IPS-15b (cell line): ENCODE measurements around the gene PIPOX.

ENCODE experiments used
- H3K27me3 ChIP-seq: one replicate; pipeline ENCODE4 v1.6.1; 2013; ENCODE audit warnings: low read length; ENCODE audit not compliant: control insufficient read depth, insufficient read depth
- H3K36me3 ChIP-seq: one replicate; pipeline ENCODE4 v1.6.1; 2013; ENCODE audit warnings: low read length; ENCODE audit not compliant: control insufficient read depth, insufficient read depth
- H3K4me1 ChIP-seq: one replicate; pipeline ENCODE4 v1.6.1; 2013; ENCODE audit warnings: mild to moderate bottlenecking, low read length; ENCODE audit not compliant: control insufficient read depth, insufficient read depth
- H3K4me3 ChIP-seq: one replicate; pipeline ENCODE4 v1.5.1; 2013; ENCODE audit warnings: low read depth, low read length
- H3K9ac ChIP-seq: one replicate; pipeline ENCODE4 v1.6.1; 2013; ENCODE audit warnings: low read depth, mild to moderate bottlenecking, low read length
- H3K9me3 ChIP-seq: one replicate; pipeline ENCODE4 v1.6.1; 2013; ENCODE audit warnings: mild to moderate bottlenecking, low read length; ENCODE audit not compliant: control insufficient read depth, insufficient read depth

Gene PIPOX

DNA sequence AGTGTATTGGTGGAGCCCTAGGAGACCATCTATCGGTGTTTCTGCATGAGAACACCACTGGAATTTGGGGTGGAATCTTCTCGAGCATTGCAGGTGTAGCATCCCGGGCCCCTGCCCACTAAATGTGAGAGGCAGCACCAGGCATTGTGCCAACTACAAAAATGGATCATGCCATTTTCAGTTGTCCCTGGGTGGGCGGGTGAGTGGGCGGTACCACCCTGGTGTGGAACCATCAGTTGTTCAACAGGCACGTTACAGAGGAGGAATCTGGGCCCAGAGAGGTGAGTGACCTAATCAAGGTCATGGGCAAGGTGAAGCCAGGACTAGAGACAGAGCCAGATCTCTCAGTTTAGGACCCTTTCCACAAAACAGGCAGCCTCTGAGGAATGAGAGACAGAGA is 8.8 kb downstream of the PIPOX start:
- peaks cover 2% of the 10 kb centered on the region for H3K36me3 ChIP-seq
- no peak overlapping the region for H3K9ac ChIP-seq
- no peak overlapping the region for H3K4me3 ChIP-seq
- no peaks in the 10 kb centered on the region for H3K4me1 ChIP-seq
- H3K27me3 ChIP-seq = no peaks in the 10 kb centered on the region
- no peaks in the 10 kb centered on the region for H3K9me3 ChIP-seq

DNA sequence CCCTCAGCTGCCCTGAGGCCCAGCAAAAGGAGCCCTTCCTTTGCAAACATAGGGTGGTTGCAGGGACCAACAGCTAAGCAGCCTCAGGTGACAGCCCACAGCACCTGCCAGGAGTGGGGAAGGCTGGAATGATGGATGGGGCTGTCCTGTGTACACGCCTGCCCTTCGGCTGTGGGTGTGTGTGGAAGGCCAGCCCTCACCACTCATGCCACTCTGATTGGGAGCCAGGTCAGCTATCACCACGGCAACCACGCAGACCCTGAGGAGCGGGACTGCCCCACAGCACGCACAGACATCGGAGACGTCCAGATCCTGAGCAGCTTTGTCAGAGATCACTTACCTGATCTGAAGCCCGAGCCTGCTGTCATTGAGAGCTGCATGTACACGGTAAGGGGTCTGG is 11.9 kb downstream of the PIPOX start:
- Histone ChIP-seq H3K4me1 (no peaks in the 10 kb centered on the region), H3K4me3 (no peak overlapping the region), H3K36me3 (peaks cover 2% of the 10 kb centered on the region), H3K9me3 (no peaks in the 10 kb centered on the region), H3K9ac (no peak overlapping the region), H3K27me3 (no peaks in the 10 kb centered on the region)

DNA sequence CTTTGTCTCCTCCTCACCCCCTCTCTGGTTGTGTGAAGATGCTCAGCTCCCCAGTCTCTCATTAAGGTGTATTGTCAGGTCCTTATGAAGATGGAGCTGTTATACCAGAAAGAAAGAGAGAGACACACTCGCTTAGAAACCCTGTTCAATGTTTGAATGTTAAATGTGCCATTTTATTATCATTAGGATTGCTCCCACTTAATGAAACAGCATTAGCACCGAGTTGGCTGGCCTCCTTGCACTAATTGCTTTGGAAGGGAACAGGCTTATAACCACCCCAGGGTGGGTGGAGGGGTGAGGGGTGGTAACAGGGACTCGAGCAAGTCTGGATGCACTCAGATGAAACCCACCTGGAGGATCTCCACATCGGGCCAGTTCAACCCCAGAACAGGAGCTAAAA is 14.4 kb downstream of the PIPOX start:
- H3K9me3 ChIP-seq = no peaks in the 10 kb centered on the region
- peaks cover 16% of the 10 kb centered on the region for H3K4me1 ChIP-seq
- no peak overlapping the region for H3K9ac ChIP-seq
- H3K27me3 ChIP-seq = no peaks in the 10 kb centered on the region
- peaks cover 2% of the 10 kb centered on the region for H3K36me3 ChIP-seq
- no peak overlapping the region for H3K4me3 ChIP-seq

DNA sequence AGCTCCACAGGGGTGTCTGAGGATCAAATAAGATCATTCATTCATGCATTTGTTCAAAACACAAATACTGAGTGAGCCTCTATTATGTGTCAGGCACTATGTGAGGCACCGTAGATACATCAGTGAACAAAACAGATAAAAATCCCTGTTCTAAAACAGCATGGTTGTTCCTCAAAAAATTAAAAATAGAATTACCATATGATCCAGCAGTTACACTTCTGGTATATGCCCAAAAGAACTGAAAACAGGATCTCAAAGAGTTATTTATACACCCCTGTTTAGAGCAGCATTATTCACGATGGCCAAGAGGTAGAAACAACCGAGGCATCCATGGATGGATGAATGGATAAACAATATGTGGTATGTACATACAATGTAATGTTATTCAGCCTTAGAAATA is 15.4 kb downstream of the PIPOX start:
- no peak overlapping the region for H3K4me3 ChIP-seq
- no peaks in the 10 kb centered on the region for H3K36me3 ChIP-seq
- no peaks in the 10 kb centered on the region for H3K27me3 ChIP-seq
- H3K9ac ChIP-seq = no peak overlapping the region
- H3K9me3 ChIP-seq = no peaks in the 10 kb centered on the region
- peaks cover 21% of the 10 kb centered on the region for H3K4me1 ChIP-seq

DNA sequence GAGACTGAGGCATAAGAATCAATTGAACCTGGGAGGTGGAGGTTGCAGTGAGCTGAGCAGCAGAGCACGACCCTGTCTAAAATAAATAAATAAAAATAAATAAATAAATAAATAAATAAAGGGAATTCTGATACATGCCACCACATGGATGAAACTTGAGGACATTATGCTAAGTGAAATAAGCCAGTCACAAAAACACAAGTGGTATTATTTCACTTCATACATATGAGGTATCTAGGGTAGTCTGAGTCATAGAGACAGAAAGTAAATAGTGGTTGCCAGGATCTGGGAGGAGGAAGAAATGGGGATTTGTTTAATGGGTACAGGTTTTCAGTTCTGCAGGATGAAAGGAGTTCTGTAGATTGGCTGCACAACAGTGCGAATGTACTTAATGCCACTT is 16.3 kb downstream of the PIPOX start:
- Histone ChIP-seq H3K36me3 (no peaks in the 10 kb centered on the region), H3K4me1 (peaks cover 21% of the 10 kb centered on the region), H3K27me3 (no peaks in the 10 kb centered on the region), H3K4me3 (no peak overlapping the region), H3K9ac (no peak overlapping the region), H3K9me3 (no peaks in the 10 kb centered on the region)

DNA sequence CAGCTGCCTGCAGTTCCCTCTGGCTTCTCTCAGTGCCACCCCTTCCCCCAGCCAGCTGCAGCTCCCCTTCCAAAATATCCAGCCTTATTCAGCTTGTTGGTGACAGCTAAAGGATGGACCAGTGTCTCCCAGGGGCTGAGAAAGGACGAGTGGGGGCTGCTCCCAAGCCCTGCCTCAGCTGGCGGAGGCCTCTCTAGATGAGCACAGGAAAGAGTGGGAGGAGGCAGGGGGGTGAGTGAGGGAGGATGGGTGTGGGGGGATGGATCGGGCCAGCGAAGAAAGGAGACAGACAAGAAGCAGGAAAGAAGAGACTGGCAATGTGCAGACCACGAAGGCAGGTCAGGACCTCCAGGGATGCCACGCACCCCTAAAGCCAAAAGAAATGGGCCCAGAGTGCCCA is 17.5 kb downstream of the PIPOX start:
- no peaks in the 10 kb centered on the region for H3K36me3 ChIP-seq
- no peaks in the 10 kb centered on the region for H3K9me3 ChIP-seq
- H3K9ac ChIP-seq = no peak overlapping the region
- H3K4me1 ChIP-seq = peaks cover 21% of the 10 kb centered on the region
- no peak overlapping the region for H3K4me3 ChIP-seq
- H3K27me3 ChIP-seq = no peaks in the 10 kb centered on the region

DNA sequence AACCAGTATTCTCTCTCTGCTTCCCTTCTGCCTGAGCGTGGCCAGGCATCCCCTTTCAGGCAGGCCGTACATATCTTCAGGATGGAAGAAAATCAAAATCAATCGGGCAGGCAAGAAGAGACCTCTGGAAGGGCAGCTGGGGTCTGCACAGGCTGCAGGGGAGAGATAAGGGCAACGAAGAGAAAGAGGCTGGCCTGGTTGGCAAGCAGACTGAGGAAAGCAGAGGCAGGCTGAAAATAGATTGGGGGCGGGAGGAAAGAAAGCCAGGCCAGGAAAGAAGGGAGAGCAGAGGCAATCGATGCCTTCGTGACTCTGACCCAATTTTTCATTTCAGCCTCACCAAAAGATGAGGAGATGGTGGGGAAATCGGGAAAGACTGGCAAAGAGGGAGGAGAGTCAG is 18.1 kb downstream of the PIPOX start:
- Histone ChIP-seq H3K27me3 (no peaks in the 10 kb centered on the region), H3K4me1 (peaks cover 21% of the 10 kb centered on the region), H3K36me3 (no peaks in the 10 kb centered on the region), H3K4me3 (no peak overlapping the region), H3K9ac (no peak overlapping the region), H3K9me3 (no peaks in the 10 kb centered on the region)

DNA sequence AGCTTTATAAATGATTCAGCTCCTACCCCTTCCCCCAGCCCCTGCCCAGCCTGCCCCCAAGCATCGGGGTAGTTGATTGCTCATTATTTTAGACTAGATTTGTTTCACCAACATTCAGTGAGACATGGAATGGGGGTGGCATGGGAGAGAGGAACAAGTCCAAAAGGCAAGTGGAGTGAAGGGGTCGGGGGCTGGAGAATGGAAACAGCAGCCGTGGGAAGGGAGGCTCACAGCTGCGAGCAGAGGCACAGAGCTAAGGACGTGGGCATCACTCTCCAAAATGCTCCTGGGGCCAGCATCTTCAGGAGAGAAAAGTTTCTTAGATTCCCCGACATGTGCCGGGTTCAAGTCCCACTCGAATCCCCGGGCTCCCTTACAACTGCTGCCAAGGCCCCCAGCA is 19.3 kb downstream of the PIPOX start:
- Histone ChIP-seq H3K9ac (no peak overlapping the region), H3K4me1 (peaks cover 21% of the 10 kb centered on the region), H3K27me3 (no peaks in the 10 kb centered on the region)

DNA sequence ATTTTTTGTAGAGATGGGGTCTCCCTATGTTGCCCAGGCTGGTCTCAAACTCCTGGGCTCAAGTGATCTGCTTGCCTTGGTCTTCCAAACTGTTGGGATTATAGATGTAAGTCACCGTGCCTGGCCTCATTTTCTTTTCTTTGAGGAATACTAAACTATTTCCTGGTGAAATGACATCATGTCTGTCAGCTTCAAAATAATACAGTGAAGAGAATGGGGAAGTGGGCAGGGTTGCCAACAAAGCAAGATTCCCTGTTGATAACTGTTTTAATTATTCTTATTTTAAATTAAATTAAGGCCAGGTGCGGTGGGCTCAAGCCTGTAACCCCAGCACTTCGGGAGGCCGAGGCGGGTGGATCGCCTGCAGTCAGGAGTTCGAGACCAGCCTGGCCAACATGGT is 21.1 kb downstream of the PIPOX start:
- Histone ChIP-seq H3K27me3 (no peaks in the 10 kb centered on the region), H3K9ac (no peak overlapping the region), H3K4me3 (no peak overlapping the region), H3K4me1 (peaks cover 21% of the 10 kb centered on the region), H3K36me3 (no peaks in the 10 kb centered on the region), H3K9me3 (no peaks in the 10 kb centered on the region)

More for the DNA sequence above, 19.3 kb downstream of the PIPOX start:
- H3K9me3 ChIP-seq = no peaks in the 10 kb centered on the region
- no peak overlapping the region for H3K4me3 ChIP-seq
- no peaks in the 10 kb centered on the region for H3K36me3 ChIP-seq

DNA sequence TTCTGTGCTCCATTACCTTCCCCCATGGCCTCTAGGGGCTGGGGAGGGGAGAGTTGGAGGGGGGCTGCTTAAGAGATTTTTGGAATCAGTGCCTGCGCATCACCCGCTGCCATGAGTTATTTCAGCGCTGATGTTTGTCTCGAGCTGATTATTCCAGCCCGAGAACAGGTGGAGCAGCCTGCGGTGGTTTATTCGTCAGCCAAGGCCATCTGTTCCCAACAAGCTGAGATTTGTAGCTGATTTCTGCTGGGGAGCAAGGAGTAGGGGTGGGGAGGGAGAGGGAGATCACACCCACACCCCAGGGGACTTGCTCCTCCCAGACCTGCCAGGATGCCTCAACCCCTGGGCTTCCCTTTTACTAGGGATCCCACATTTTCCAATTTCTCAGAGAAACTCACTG is 23.1 kb downstream of the PIPOX start:
- Histone ChIP-seq H3K9ac (no peak overlapping the region), H3K27me3 (no peaks in the 10 kb centered on the region), H3K36me3 (no peaks in the 10 kb centered on the region), H3K9me3 (no peaks in the 10 kb centered on the region), H3K4me1 (peaks cover 18% of the 10 kb centered on the region), H3K4me3 (no peak overlapping the region)

DNA sequence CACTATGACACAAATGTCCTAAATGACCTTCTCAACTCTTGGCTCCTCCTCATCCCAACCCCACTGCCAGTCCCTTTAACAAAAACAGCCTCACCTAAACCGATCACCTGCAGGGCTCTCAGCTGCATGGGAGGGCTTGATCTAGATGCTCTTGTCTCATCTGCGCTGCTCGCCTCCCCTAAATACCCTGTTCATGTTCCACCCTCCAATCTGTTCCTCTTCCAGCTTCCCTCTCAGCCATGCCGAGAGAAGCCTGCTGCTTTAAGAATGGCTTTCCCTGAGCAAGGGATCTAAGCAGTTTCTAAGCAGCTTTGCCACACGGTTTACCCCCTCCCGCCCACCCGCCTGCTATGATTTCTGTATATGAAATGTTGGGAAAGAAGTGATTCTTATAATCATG is 23.7 kb downstream of the PIPOX start:
- peaks cover 12% of the 10 kb centered on the region for H3K4me1 ChIP-seq
- no peak overlapping the region for H3K9ac ChIP-seq
- no peaks in the 10 kb centered on the region for H3K27me3 ChIP-seq
- no peak overlapping the region for H3K4me3 ChIP-seq
- no peaks in the 10 kb centered on the region for H3K9me3 ChIP-seq
- no peaks in the 10 kb centered on the region for H3K36me3 ChIP-seq

DNA sequence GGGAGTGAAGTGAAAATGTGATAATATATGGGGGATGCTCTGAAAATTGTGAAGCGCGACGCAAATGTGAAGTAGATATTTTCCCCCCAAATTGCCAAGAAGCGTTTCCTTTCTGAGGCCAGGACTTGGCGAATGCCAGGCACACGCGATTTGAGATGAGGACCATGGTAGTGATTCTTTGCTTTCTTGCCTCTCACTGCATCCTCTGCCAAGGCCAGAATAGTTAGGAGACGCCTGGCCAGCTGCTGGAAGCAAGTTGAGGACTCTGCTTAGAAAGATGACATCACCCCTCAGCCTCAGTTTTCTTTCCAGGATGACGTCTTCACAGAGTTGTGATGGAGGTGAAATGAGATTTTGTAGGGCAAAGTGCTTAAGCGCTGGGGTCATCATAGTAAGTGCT is 25.9 kb downstream of the PIPOX start:
- no peaks in the 10 kb centered on the region for H3K36me3 ChIP-seq
- no peaks in the 10 kb centered on the region for H3K27me3 ChIP-seq
- H3K9ac ChIP-seq = no peak overlapping the region
- no peak overlapping the region for H3K4me3 ChIP-seq
- H3K9me3 ChIP-seq = no peaks in the 10 kb centered on the region
- peaks cover 12% of the 10 kb centered on the region for H3K4me1 ChIP-seq

DNA sequence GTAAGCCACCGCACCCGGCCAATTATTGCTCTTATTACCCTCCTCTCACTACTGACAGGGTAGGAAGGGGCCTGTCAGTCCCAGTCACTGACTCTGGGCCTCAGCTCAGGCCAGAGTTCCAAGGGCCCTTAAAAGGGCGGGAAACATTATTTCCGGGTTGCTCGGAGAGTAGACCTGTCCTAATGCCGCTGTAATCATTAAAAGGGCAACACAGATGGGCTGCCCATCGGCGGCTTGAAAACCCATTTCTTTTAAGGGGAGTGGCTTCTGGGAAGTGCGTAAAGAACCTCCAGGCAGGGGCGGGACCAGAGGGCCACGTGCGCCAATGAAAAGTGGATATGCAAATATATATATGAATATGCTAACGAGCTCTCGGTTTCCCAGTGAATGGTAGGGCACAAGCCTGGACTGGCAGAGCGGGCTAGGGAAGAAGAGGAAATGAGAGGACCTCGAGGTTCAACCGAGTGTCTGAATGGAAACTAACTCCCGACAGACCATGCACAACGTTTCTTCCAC is 26.6 kb downstream of the PIPOX start:
- H3K4me1 ChIP-seq = peaks cover 12% of the 10 kb centered on the region
- no peak overlapping the region for H3K4me3 ChIP-seq
- peaks cover 1% of the 10 kb centered on the region for H3K36me3 ChIP-seq
- no peak overlapping the region for H3K9ac ChIP-seq
- H3K9me3 ChIP-seq = no peaks in the 10 kb centered on the region
- no peaks in the 10 kb centered on the region for H3K27me3 ChIP-seq
